RWPE2 (cell line): ENCODE results near the gene LARGE1.

Source experiments
- ATAC-seq: fragments of 200-7000 bp; cut with Tn5 transposase; 3 replicates; pipeline ENCODE4 v1.9.1; 2021; ENCODE audit warnings: low read depth
- DNase-seq: peaks from one replicate; pipeline ENCODE4 v3.0.0-alpha.2; 2020; ENCODE audit warnings: low spot score
- H3K27ac ChIP-seq: fragments of 450-650 bp; 2 replicates; pipeline ENCODE4 v1.5.1; 2017; ENCODE audit warnings: mild to moderate bottlenecking; ENCODE audit not compliant: poor library complexity, severe bottlenecking
- H3K27me3 ChIP-seq: fragments of 250-450 bp; sonication (Bioruptor Pico); 2 replicates; pipeline ENCODE4 v1.5.1; 2021; ENCODE audit warnings: mild to moderate bottlenecking, moderate library complexity; ENCODE audit not compliant: insufficient read depth, poor library complexity, severe bottlenecking
- H3K36me3 ChIP-seq: fragments of 250-450 bp; sonication (Bioruptor Pico); 2 replicates; pipeline ENCODE4 v1.5.1; 2020; ENCODE audit warnings: low read depth, mild to moderate bottlenecking, moderate library complexity
- H3K4me1 ChIP-seq: fragments of 250-450 bp; sonication (Bioruptor Pico); 2 replicates; pipeline ENCODE4 v1.5.1; 2021; ENCODE audit warnings: mild to moderate bottlenecking, moderate library complexity; ENCODE audit not compliant: insufficient read depth, poor library complexity, severe bottlenecking
- H3K4me3 ChIP-seq: fragments of 250-450 bp; sonication (Bioruptor Pico); 2 replicates; pipeline ENCODE4 v1.5.1; 2021; ENCODE audit warnings: mild to moderate bottlenecking, moderate library complexity; ENCODE audit not compliant: severe bottlenecking
- H3K9me3 ChIP-seq: fragments of 250-450 bp; sonication (Bioruptor Pico); 2 replicates; pipeline ENCODE4 v1.5.1; 2021; ENCODE audit warnings: mild to moderate bottlenecking, moderate library complexity; ENCODE audit not compliant: severe bottlenecking
- TF ChIP-seq, protein P1 (sequence below): fragments of 450-650 bp; IDR thresholded peaks from one replicate; pipeline ENCODE4 v1.5.1; 2017; ENCODE audit warnings: mild to moderate bottlenecking, moderate library complexity; ENCODE audit not compliant: poor library complexity, severe bottlenecking

LARGE1 gene

DNA sequence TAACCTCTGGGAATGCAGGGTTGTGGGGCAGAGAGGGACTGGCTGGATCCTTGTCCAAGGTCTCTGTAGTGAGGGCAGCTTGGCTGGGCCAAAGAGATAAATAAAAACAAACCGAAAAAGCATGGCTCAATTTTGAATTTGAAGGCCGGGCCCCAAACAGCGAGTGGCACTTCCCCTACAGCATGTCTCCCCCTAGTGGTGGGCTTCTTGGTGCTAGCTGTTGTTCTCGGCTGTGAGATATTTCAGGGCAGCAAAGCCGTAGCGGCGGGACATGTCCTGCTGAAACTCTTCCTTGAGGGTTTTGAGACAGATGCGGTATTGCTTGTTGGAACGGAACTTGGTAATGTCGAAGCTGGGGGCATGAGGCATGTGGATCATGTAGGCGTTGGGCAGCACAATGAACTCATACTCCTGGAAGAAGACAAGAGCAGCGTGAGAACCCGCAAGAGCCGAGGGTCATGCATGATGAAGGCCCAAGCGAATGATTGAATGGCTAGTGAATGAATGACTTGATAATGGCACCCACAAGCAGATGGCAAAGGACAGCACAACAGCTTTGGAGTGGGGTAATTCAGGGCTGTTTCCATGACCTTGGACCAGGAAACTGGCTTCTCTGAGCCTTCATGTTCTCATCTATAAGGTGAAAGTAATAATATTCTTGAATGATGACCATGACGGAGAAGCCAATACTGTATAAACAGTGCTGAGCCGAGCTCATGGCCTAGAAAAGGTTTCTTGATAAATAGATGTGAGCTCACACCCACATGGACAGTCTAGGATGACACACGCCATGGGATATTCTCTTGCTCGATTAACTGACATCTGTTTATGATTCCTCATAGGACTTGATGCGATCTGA lies 645.8 kb downstream of the LARGE1 start:
- no peaks in the 10 kb centered on the region for H3K4me1 ChIP-seq
- H3K27ac ChIP-seq, result no peak overlapping the region

GRCh38 chr22:33272871-33273270 lies 647.4 kb downstream of the LARGE1 start:
- H3K27me3 ChIP-seq, result no peaks in the 10 kb centered on the region
- DNase-seq (no peak), ATAC-seq (no peak)
- TF ChIP-seq, protein P1, sequence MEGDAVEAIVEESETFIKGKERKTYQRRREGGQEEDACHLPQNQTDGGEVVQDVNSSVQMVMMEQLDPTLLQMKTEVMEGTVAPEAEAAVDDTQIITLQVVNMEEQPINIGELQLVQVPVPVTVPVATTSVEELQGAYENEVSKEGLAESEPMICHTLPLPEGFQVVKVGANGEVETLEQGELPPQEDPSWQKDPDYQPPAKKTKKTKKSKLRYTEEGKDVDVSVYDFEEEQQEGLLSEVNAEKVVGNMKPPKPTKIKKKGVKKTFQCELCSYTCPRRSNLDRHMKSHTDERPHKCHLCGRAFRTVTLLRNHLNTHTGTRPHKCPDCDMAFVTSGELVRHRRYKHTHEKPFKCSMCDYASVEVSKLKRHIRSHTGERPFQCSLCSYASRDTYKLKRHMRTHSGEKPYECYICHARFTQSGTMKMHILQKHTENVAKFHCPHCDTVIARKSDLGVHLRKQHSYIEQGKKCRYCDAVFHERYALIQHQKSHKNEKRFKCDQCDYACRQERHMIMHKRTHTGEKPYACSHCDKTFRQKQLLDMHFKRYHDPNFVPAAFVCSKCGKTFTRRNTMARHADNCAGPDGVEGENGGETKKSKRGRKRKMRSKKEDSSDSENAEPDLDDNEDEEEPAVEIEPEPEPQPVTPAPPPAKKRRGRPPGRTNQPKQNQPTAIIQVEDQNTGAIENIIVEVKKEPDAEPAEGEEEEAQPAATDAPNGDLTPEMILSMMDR, result no peak
- no peaks in the 10 kb centered on the region for H3K36me3 ChIP-seq
- no peaks in the 10 kb centered on the region for H3K9me3 ChIP-seq
- H3K27ac ChIP-seq, result no peak overlapping the region
- H3K4me3 ChIP-seq, result no peak overlapping the region
- H3K4me1 ChIP-seq, result no peaks in the 10 kb centered on the region

More for the DNA sequence above, 645.8 kb downstream of the LARGE1 start:
- Histone ChIP-seq H3K4me3 (no peak overlapping the region), H3K36me3 (no peaks in the 10 kb centered on the region), H3K9me3 (no peaks in the 10 kb centered on the region), H3K27me3 (no peaks in the 10 kb centered on the region)
- TF ChIP-seq, protein P1, result peak; percentile 64
- no peak for DNase-seq
- 0 out of 3 replicates have a peak, but pooled peaks have one; percentile 31 for ATAC-seq

GRCh38 chr22:33272180-33272579 lies 648.1 kb downstream of the LARGE1 start:
- ATAC-seq, result no peak
- H3K27me3 ChIP-seq, result no peaks in the 10 kb centered on the region
- H3K36me3 ChIP-seq, result no peaks in the 10 kb centered on the region
- no peak overlapping the region for H3K4me3 ChIP-seq
- no peak for DNase-seq
- H3K27ac ChIP-seq, result no peak overlapping the region
- H3K9me3 ChIP-seq, result no peaks in the 10 kb centered on the region
- H3K4me1 ChIP-seq, result no peaks in the 10 kb centered on the region
- TF ChIP-seq, protein P1, result no peak

GRCh38 chr22:33271390-33272161 lies 648.7 kb downstream of the LARGE1 start:
- no peaks in the 10 kb centered on the region for H3K4me1 ChIP-seq
- H3K4me3 ChIP-seq, result no peak overlapping the region
- DNase-seq (no peak), ATAC-seq (no peak)
- H3K9me3 ChIP-seq, result no peaks in the 10 kb centered on the region
- no peaks in the 10 kb centered on the region for H3K27me3 ChIP-seq
- H3K36me3 ChIP-seq, result no peaks in the 10 kb centered on the region
- TF ChIP-seq, protein P1, result no peak
- H3K27ac ChIP-seq, result no peak overlapping the region
